Astrocyte (in vitro differentiated cells and primary cell): ENCODE results near the gene FAM168B.

Source experiments
- CTCF ChIP-seq: IDR thresholded peaks from 2 replicates; pipeline ENCODE4 v1.5.1; 2011; ENCODE audit warnings: low read depth, mild to moderate bottlenecking, inconsistent platforms, low read length, moderate library complexity; ENCODE audit not compliant: insufficient read depth
- EZH2 ChIP-seq: IDR thresholded peaks from 2 replicates; pipeline ENCODE4 v1.6.1; 2012; ENCODE audit warnings: mild to moderate bottlenecking, low read length, inconsistent platforms; ENCODE audit not compliant: insufficient read depth

GRCh38 chr2:131067465-131068125, 25.7 kb downstream of the FAM168B start:
- TF ChIP-seq CTCF = no peak
- no peak for TF ChIP-seq EZH2
